MM.1S (cell line): Measurements from ENCODE around the gene MC2R.

Experiments used
- DNase-seq: peaks from one replicate; pipeline ENCODE4 v3.0.0-alpha.2; 2015
- H2AFZ ChIP-seq: fragments of 300-600 bp; sonication (generic); 2 replicates; pipeline ENCODE4 v1.6.0; 2016; ENCODE audit warnings: antibody characterized with exemption, low read length
- H3F3A ChIP-seq: fragments of 300-600 bp; sonication (generic); 2 replicates; pipeline ENCODE4 v1.6.1; 2016; ENCODE audit warnings: mild to moderate bottlenecking, antibody characterized with exemption, low read length, moderate library complexity, mixed read lengths; ENCODE audit not compliant: insufficient read depth
- H3K27ac ChIP-seq: fragments of 300-600 bp; sonication (generic); 2 replicates; pipeline ENCODE4 v1.5.1; 2016; ENCODE audit warnings: mild to moderate bottlenecking, low read length
- H3K27me3 ChIP-seq: fragments of 300-600 bp; sonication (generic); replicated peaks from 2 replicates; pipeline ENCODE4 v1.6.0; 2016; ENCODE audit warnings: low read length; ENCODE audit not compliant: insufficient read depth
- H3K36me3 ChIP-seq: fragments of 300-600 bp; sonication (generic); replicated peaks from 2 replicates; pipeline ENCODE4 v1.6.1; 2016; ENCODE audit warnings: mild to moderate bottlenecking, low read length, mixed read lengths; ENCODE audit not compliant: insufficient read depth
- H3K4me1 ChIP-seq: fragments of 300-600 bp; sonication (generic); 2 replicates; pipeline ENCODE4 v1.6.1; 2016; ENCODE audit warnings: low read length, mixed read lengths
- H3K4me2 ChIP-seq: fragments of 300-600 bp; sonication (generic); 2 replicates; pipeline ENCODE4 v1.6.0; 2016; ENCODE audit warnings: low read depth, low read length
- H3K4me3 ChIP-seq: fragments of 300-600 bp; sonication (generic); 2 replicates; pipeline ENCODE4 v1.5.1; 2016; ENCODE audit warnings: low read length, mixed read lengths
- H3K79me2 ChIP-seq: fragments of 300-600 bp; sonication (generic); 2 replicates; pipeline ENCODE4 v1.6.1; 2016; ENCODE audit warnings: mixed run types, low read length, mixed read lengths
- H3K9ac ChIP-seq: fragments of 300-600 bp; sonication (generic); 2 replicates; pipeline ENCODE4 v1.6.1; 2016; ENCODE audit warnings: low read length, mixed read lengths
- H3K9me2 ChIP-seq: fragments of 300-600 bp; sonication (generic); replicated peaks from 2 replicates; pipeline ENCODE4 v1.6.1; 2016; ENCODE audit warnings: mild to moderate bottlenecking, low read length, mixed read lengths; ENCODE audit not compliant: insufficient read depth
- H3K9me3 ChIP-seq: fragments of 300-600 bp; sonication (generic); replicated peaks from 2 replicates; pipeline ENCODE4 v1.6.1; 2016; ENCODE audit warnings: mild to moderate bottlenecking, low read length, mixed read lengths; ENCODE audit not compliant: insufficient read depth
- H4K20me1 ChIP-seq: fragments of 300-600 bp; sonication (generic); 2 replicates; pipeline ENCODE4 v1.6.1; 2016; ENCODE audit warnings: mild to moderate bottlenecking, low read length, moderate library complexity, mixed read lengths; ENCODE audit not compliant: insufficient read depth
- CTCF ChIP-seq: fragments of 300-600 bp; sonication (generic); IDR thresholded peaks from 2 replicates; pipeline ENCODE4 v1.5.1; 2016; ENCODE audit warnings: antibody characterized with exemption, low read length, mixed read lengths
- EZH2 ChIP-seq: fragments of 300-600 bp; sonication (generic); optimal IDR thresholded peaks from 2 replicates; pipeline ENCODE3; 2017; ENCODE audit warnings: low read depth, mild to moderate bottlenecking, antibody characterized with exemption, low read length, mixed read lengths
- EZH2phosphoT487 ChIP-seq: fragments of 300-600 bp; sonication (generic); IDR thresholded peaks from 2 replicates; pipeline ENCODE4 v1.6.1; 2018; ENCODE audit warnings: antibody characterized with exemption, low read length

MC2R gene

GRCh38 chr18:13834496-13835015, 80.8 kb downstream of the MC2R start:
- no peak for TF ChIP-seq EZH2phosphoT487
- TF ChIP-seq EZH2: no peak
- TF ChIP-seq CTCF: no peak
- Histone ChIP-seq H3K9me2 (no peaks in the 10 kb centered on the region), H3K4me1 (no peaks in the 10 kb centered on the region), H3K36me3 (no peaks in the 10 kb centered on the region), H3K4me3 (no peak overlapping the region), H2AFZ (no peak overlapping the region), H3K79me2 (no peaks in the 10 kb centered on the region), H3K9me3 (no peaks in the 10 kb centered on the region), H3F3A (no peaks in the 10 kb centered on the region), H3K27ac (no peak overlapping the region), H3K4me2 (no peak overlapping the region), H3K27me3 (no peaks in the 10 kb centered on the region), H4K20me1 (no peaks in the 10 kb centered on the region), H3K9ac (no peak overlapping the region)
- no peak for DNase-seq
